GM12878 (cell line): Measurements from ENCODE around the gene C17orf114.

Experiments
- BACH1 ChIP-seq: fragments of 450-650 bp; IDR thresholded peaks from 2 replicates; pipeline ENCODE4 v1.6.1; 2017; ENCODE audit warnings: mild to moderate bottlenecking, borderline replicate concordance
- BRCA1 ChIP-seq: IDR thresholded peaks from 2 replicates; pipeline ENCODE4 v1.6.1; 2011; ENCODE audit warnings: low read depth, low read length, improper control_type of control experiment
- EGR1 ChIP-seq, 2 experiments: IDR thresholded peaks; 1 replicate in 1 of 2; 2 replicates in 1 of 2; pipeline ENCODE4 v1.6.1; 2011 to 2012; ENCODE audit warnings: low read depth in 2 of 2, low read length in 2 of 2, borderline replicate concordance in 1 of 2, mild to moderate bottlenecking in 1 of 2, moderate library complexity in 1 of 2
- GATAD2B ChIP-seq: fragments of 450-650 bp; conservative IDR thresholded peaks from 2 replicates; pipeline ENCODE4 v1.6.1; 2017; ENCODE audit warnings: low read depth, mild to moderate bottlenecking, moderate library complexity
- HCFC1 ChIP-seq: fragments of 150-350 bp; IDR thresholded peaks from 2 replicates; pipeline ENCODE4 v1.6.1; 2014; ENCODE audit warnings: low read length
- IKZF1 ChIP-seq: fragments of 450-650 bp; conservative IDR thresholded peaks from 2 replicates; pipeline ENCODE4 v1.6.1; 2017; ENCODE audit warnings: antibody characterized with exemption, mild to moderate bottlenecking
- KLF5 ChIP-seq: fragments of 450-650 bp; IDR thresholded peaks from 2 replicates; pipeline ENCODE4 v1.6.1; 2014; ENCODE audit warnings: mild to moderate bottlenecking; ENCODE audit not compliant: partially characterized antibody
- NR2C1 ChIP-seq: fragments of 450-650 bp; IDR thresholded peaks from 2 replicates; pipeline ENCODE4 v1.6.1; 2017; ENCODE audit warnings: antibody characterized with exemption, mild to moderate bottlenecking, moderate library complexity
- NR2F1 ChIP-seq: fragments of 450-650 bp; conservative IDR thresholded peaks from 2 replicates; pipeline ENCODE4 v1.6.1; 2017; ENCODE audit warnings: mild to moderate bottlenecking
- NRF1 ChIP-seq: conservative IDR thresholded peaks from 2 replicates; pipeline ENCODE4 v1.6.1; 2011; ENCODE audit warnings: mild to moderate bottlenecking, low read depth, low read length, improper control_type of control experiment
- PAX5 ChIP-seq: IDR thresholded peaks from 2 replicates; pipeline ENCODE4 v1.6.1; 2011; ENCODE audit warnings: low read depth, low read length, borderline replicate concordance
- POLR2A ChIP-seq: IDR thresholded peaks from 2 replicates; pipeline ENCODE4 v1.6.1; 2011; ENCODE audit warnings: low read depth, mild to moderate bottlenecking, low read length
- RAD51 ChIP-seq: fragments of 450-650 bp; IDR thresholded peaks from 2 replicates; pipeline ENCODE4 v1.6.1; 2016; ENCODE audit warnings: moderate library complexity, mild to moderate bottlenecking, inconsistent platforms
- RB1 ChIP-seq: fragments of 450-650 bp; formaldehyde crosslinking; IDR thresholded peaks from 2 replicates; pipeline ENCODE4 v1.6.1; 2017; ENCODE audit warnings: mild to moderate bottlenecking, borderline replicate concordance
- SMARCA5 ChIP-seq: fragments of 450-650 bp; IDR thresholded peaks from 2 replicates; pipeline ENCODE4 v1.6.1; 2017; ENCODE audit warnings: mild to moderate bottlenecking
- SREBF1 ChIP-seq: IDR thresholded peaks from 2 replicates; pipeline ENCODE4 v1.6.1; 2012; ENCODE audit warnings: mild to moderate bottlenecking, low read length
- TF ChIP-seq, protein P1 (sequence below): fragments of 450-650 bp; IDR thresholded peaks from 2 replicates; pipeline ENCODE4 v1.6.1; 2017; ENCODE audit warnings: antibody characterized with exemption, mild to moderate bottlenecking, moderate library complexity
- TF ChIP-seq, protein P2 (sequence below): IDR thresholded peaks from 2 replicates; pipeline ENCODE4 v1.6.1; 2011; ENCODE audit warnings: mild to moderate bottlenecking, low read depth, low read length, moderate library complexity; ENCODE audit not compliant: insufficient replicate concordance
- TF ChIP-seq, protein P3 (sequence below): fragments of 450-650 bp; IDR thresholded peaks from 2 replicates; pipeline ENCODE4 v1.6.1; 2017; ENCODE audit warnings: mild to moderate bottlenecking

Gene C17orf114

DNA sequence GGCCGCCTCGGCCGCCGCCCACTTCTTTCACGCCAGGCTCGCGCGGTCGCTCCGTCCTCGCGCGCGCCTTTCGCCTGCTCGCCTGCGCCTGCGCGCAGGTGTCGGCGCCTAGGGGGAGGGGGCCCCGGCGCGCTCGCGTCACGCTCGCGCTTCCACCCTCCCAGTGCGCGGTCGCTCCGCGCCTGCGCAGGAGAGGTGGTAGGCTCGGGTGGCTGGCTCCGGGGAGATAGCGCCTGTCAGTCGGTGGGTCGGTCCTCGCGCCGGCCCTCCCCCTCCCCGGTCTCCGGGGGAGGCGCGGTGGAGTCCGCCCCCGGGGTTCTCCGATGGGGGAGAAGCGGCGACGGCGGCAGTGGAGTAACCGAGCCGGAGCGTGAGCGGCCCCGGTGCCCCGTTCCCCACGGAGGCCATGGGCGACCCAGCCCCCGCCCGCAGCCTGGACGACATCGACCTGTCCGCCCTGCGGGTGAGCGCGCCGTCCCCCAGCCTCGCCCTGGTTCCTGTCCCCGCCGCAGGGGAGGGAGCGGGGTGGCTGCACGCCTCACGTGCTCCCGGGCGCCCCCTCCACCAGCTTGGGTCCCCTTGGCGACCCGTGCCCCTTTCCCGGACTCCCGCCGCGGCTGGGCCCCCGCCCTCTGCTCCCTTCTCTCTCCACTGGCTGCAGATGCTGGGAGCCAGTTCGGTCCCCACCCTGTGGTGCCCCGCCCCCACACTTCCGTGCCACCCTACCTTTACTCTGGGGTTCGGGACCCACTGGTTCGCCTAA is 31.2 kb upstream of the C17orf114 start, which contains the start of gene MINK1 (continued):
- TF ChIP-seq RB1 (peak; percentile 95), BACH1 (peak; percentile 71), POLR2A (peak; percentile 81), NR2C1 (0 out of 2 replicates have a peak, but pooled peaks have one; percentile 2), PAX5 (peak; percentile 92), EGR1 (IDR thresholded peaks at IDR 0.05; ENCODE audit: borderline replicate concordance in 1 of 2, low read depth in 2 of 2, low read length in 2 of 2) (peak; percentile 62 to 63; a peak in 2 of 3 replicates), GATAD2B (peak; percentile 54), SMARCA5 (peak; percentile 81; the same call in 1 of the 2 replicates), BRCA1 (peak; percentile 70), KLF5 (peak; percentile 5), RAD51 (no peak), HCFC1 (peak; percentile 38; the same call in 1 of the 2 replicates), SREBF1 (no peak), NR2F1 (peak; percentile 55; the same call in 1 of the 2 replicates), IKZF1 (peak; percentile 95), NRF1 (peak; percentile 91)
- TF ChIP-seq, protein P1, sequence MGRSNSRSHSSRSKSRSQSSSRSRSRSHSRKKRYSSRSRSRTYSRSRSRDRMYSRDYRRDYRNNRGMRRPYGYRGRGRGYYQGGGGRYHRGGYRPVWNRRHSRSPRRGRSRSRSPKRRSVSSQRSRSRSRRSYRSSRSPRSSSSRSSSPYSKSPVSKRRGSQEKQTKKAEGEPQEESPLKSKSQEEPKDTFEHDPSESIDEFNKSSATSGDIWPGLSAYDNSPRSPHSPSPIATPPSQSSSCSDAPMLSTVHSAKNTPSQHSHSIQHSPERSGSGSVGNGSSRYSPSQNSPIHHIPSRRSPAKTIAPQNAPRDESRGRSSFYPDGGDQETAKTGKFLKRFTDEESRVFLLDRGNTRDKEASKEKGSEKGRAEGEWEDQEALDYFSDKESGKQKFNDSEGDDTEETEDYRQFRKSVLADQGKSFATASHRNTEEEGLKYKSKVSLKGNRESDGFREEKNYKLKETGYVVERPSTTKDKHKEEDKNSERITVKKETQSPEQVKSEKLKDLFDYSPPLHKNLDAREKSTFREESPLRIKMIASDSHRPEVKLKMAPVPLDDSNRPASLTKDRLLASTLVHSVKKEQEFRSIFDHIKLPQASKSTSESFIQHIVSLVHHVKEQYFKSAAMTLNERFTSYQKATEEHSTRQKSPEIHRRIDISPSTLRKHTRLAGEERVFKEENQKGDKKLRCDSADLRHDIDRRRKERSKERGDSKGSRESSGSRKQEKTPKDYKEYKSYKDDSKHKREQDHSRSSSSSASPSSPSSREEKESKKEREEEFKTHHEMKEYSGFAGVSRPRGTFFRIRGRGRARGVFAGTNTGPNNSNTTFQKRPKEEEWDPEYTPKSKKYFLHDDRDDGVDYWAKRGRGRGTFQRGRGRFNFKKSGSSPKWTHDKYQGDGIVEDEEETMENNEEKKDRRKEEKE = no peak
- TF ChIP-seq, protein P2, sequence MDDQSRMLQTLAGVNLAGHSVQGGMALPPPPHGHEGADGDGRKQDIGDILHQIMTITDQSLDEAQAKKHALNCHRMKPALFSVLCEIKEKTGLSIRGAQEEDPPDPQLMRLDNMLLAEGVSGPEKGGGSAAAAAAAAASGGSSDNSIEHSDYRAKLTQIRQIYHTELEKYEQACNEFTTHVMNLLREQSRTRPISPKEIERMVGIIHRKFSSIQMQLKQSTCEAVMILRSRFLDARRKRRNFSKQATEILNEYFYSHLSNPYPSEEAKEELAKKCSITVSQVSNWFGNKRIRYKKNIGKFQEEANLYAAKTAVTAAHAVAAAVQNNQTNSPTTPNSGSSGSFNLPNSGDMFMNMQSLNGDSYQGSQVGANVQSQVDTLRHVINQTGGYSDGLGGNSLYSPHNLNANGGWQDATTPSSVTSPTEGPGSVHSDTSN = peak; percentile 38
- TF ChIP-seq, protein P3, sequence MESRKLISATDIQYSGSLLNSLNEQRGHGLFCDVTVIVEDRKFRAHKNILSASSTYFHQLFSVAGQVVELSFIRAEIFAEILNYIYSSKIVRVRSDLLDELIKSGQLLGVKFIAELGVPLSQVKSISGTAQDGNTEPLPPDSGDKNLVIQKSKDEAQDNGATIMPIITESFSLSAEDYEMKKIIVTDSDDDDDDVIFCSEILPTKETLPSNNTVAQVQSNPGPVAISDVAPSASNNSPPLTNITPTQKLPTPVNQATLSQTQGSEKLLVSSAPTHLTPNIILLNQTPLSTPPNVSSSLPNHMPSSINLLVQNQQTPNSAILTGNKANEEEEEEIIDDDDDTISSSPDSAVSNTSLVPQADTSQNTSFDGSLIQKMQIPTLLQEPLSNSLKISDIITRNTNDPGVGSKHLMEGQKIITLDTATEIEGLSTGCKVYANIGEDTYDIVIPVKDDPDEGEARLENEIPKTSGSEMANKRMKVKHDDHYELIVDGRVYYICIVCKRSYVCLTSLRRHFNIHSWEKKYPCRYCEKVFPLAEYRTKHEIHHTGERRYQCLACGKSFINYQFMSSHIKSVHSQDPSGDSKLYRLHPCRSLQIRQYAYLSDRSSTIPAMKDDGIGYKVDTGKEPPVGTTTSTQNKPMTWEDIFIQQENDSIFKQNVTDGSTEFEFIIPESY = no peak
